ENCODE data around the gene NOTCH1.
"Not testable (repeated sequence)": the region's sequence is repeated elsewhere in the genome, so short reads cannot be mapped to it uniquely, and the experiment has no call there.

The NOTCH1 gene

DNA sequence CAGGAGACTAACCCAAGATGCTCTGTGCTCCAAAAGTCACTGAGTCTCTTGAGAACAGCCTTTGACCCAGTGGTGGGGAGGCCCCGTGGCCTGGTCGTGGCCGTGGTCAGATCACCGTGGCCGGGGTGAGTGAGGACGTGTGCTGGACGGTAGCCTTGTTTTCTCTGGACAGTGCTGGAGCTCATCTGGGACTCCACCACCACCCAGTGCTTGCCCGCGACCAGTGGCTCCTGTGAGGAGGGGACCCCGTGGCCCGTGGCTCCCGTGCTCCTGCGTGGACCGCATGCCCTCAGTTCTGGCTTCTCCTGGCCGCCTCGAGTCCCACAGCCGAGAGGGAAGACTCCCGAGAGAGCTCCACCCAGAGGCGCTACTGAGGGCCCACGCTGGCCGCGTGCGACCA lies 15.9 kb upstream of the NOTCH1 start:
- no peak for TF ChIP-seq CTCF (conservative IDR thresholded peaks at IDR 0.05; ENCODE audit: low read length)
- H3K4me3 ChIP-seq (ENCODE audit: low read length), result no peak overlapping the region
- no peak for DNase-seq (ENCODE audit: low read depth)

DNA sequence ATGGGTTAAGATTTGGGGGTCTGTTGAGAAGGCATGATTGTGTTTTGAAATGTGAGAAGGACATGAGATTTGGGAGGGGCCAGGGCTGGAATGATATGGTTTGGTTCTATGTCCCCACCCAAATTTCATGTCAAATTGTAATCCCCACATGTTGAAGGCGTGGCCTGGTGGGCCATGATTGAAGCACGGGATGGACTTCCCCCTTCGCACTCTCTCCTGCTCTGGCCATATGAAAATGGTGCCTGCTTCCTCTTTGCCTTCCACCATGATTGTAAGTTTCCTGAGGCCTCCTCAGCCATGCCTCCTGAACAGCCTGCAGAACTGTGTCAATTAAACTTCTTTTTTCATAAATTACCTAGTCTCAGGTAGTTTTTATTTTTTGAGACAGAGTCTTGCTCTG lies 14.7 kb upstream of the NOTCH1 start:
- no peak for TF ChIP-seq CTCF (conservative IDR thresholded peaks at IDR 0.05; ENCODE audit: low read length)
- no peak for DNase-seq (ENCODE audit: low read depth)
- no peak overlapping the region for H3K4me3 ChIP-seq (ENCODE audit: low read length)

DNA sequence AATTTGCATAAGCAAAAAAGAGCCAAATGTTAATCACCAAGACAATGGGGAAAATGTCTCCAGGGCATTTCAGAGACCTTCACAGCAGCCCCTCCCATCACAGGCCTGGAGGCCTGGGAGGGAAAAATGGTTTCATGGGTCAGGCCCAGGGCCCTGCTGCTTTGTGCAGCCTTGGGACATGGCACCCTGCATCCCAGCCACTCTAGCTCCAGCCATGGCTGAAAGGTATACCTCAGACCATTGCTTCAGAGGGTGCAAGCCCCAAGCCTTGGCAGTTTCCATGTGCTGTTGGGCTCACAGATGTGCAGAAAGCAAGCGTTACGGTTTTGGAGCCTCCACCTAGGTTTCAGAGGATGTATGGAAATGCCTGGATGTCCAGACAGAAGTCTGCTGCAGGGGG lies 13.5 kb upstream of the NOTCH1 start:
- DNase-seq (ENCODE audit: low read depth); H3K4me3 ChIP-seq (ENCODE audit: low read length): not testable (repeated sequence)

- not testable (repeated sequence) for DNase-seq (ENCODE audit: low read depth); H3K4me3 ChIP-seq (ENCODE audit: low read length)
Measured at GRCh38 chr9:136558846-136559245, 13.0 kb upstream of the NOTCH1 start.

- H3K4me3 ChIP-seq (ENCODE audit: low read length), result no peak overlapping the region
- DNase-seq (ENCODE audit: low read depth), result no peak
- no peak for TF ChIP-seq CTCF (conservative IDR thresholded peaks at IDR 0.05; ENCODE audit: low read length)
Measured at GRCh38 chr9:136558373-136558772, 12.5 kb upstream of the NOTCH1 start.

- TF ChIP-seq CTCF (conservative IDR thresholded peaks at IDR 0.05; ENCODE audit: low read length), result no peak
- H3K4me3 ChIP-seq (ENCODE audit: low read length), result no peak overlapping the region
- no peak for DNase-seq (ENCODE audit: low read depth)
Measured at GRCh38 chr9:136557036-136557435, 11.2 kb upstream of the NOTCH1 start.

DNA sequence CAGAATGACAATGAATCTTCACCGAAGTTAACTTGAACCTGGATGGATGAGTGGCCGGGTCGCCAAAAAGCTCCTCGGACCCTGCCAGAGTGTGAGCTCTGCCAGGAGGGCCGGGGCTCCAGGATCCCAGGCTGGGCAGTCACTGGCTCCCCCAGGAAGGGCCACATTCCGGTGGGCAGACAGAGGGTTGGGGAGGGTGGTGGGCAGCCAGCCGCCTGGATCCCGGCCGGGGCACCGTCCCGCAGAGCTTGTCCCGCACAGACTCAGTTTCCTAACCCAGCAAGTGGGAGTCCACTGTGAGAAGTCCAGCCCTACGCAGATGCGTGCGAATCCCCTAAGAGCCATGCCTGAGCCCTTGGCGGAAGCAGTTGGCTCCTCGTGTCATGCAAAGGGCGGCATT lies 10.3 kb upstream of the NOTCH1 start:
- DNase-seq (ENCODE audit: low read depth), result no peak
- no peak overlapping the region for H3K4me3 ChIP-seq (ENCODE audit: low read length)
- TF ChIP-seq CTCF (conservative IDR thresholded peaks at IDR 0.05; ENCODE audit: low read length), result no peak

DNA sequence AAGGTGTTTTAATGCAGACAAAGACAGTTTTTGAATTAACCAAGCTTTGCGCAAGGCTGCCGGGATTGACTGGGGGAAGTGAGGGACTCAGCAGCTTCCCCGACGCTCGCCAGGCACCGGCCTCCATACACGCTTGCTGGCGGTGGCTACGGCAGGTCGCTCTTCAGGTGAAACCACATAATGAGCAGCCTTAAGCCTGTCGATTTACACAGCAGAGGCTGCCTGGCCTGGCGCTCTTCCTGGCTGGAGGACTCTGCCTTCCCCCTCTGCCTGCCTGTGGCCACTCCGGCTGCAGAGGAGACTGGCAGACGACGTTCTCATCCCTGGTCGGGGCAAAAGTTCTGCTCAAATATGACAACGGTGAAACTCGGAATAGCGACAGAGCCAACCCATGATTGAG lies 9.0 kb upstream of the NOTCH1 start:
- no peak overlapping the region for H3K4me3 ChIP-seq (ENCODE audit: low read length)
- DNase-seq (ENCODE audit: low read depth), result no peak
- no peak for TF ChIP-seq CTCF (conservative IDR thresholded peaks at IDR 0.05; ENCODE audit: low read length)
